Suprapubic skin (tissue), 4 donors: Measurements from ENCODE around the gene GUCA1A. TPM values are rescaled to one million over a fixed set of nuclear protein-coding genes. Genes with fewer than 3 reads are reported as not detected.
"Not testable (repeated sequence)": the region's sequence is repeated elsewhere in the genome, so short reads cannot be mapped to it uniquely, and the experiment has no call there.

ENCODE experiments used
- DNase-seq, 2 donors: peaks; one replicate each; pipeline ENCODE4 v3.0.0-alpha.2; 2019; ENCODE audit warnings: low spot score in 2 of 2
- H3K27ac ChIP-seq: fragments of 200-600 bp; sonication (generic); one replicate; pipeline ENCODE4 v1.5.1; 2019
- H3K27me3 ChIP-seq: fragments of 200-600 bp; sonication (generic); one replicate; pipeline ENCODE4 v1.5.1; 2019
- H3K36me3 ChIP-seq: fragments of 200-600 bp; sonication (generic); one replicate; pipeline ENCODE4 v1.5.1; 2019
- H3K4me1 ChIP-seq: fragments of 200-600 bp; sonication (generic); one replicate; pipeline ENCODE4 v1.5.1; 2019
- H3K4me3 ChIP-seq: fragments of 200-600 bp; sonication (generic); one replicate; pipeline ENCODE4 v1.5.1; 2019; ENCODE audit warnings: mild to moderate bottlenecking
- H3K9me3 ChIP-seq: fragments of 200-600 bp; sonication (generic); one replicate; pipeline ENCODE4 v1.5.1; 2019
- EP300 ChIP-seq: sonication (generic); formaldehyde crosslinking; IDR thresholded peaks from one replicate; pipeline ENCODE4 v1.6.1; 2017; ENCODE audit warnings: antibody characterized with exemption
- POLR2A ChIP-seq, 2 donors: fragments of 450-650 bp; IDR thresholded peaks; one replicate each; pipeline ENCODE4 v1.6.1; 2017; ENCODE audit warnings: antibody characterized with exemption in 2 of 2, mild to moderate bottlenecking in 2 of 2, moderate library complexity in 2 of 2
- POLR2AphosphoS5 ChIP-seq, 3 donors: sonication (generic); formaldehyde crosslinking; IDR thresholded peaks; one replicate each; pipeline ENCODE4 v1.6.1; 2017; ENCODE audit warnings: antibody characterized with exemption in 3 of 3
- WGBS: methylation state at CpG from one replicate; pipeline ENCODE4 v1.1.5; 2018; 5-methylcytosine and 5-hydroxymethylcytosine counted together
- total RNA-seq, 4 donors: library from RNA; depleted of rRNA; stranded (reverse); fragments of >200 nt; gene quantifications; one replicate each; pipeline ENCODE4 v1.1.0, GENCODE V29; 2016
- TF ChIP-seq, protein P1 (sequence below), 2 donors: fragments of 200-600 bp in 1 of 2; fragments of 450-650 bp in 1 of 2; sonication (generic) in 1 of 2; IDR thresholded peaks; one replicate each; pipeline ENCODE4 v1.5.1; 2016 to 2019; ENCODE audit warnings: antibody characterized with exemption in 2 of 2, mild to moderate bottlenecking in 1 of 2, moderate library complexity in 1 of 2

Gene GUCA1A
- total RNA-seq, 4 donors from 2014 or later = 0.76 TPM; not detected in 3

DNA sequence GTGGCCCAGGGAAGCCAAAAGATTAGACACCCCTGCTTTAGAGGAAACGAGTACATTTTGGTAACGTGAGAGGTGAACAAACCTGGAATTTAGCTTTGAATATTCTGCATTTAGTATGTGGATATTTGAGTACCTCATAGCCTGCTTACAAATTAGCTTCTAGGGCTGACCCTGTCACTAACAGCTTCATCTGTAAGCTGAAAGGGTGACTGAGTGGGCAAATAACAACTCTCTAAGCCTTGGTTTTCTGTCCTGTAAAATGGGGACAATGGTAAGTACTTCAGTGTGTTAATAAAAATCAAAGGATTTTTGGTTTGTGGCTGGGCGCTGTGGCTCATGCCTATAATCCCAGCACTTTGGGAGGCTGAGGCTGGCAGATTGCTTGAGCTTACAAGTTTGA lies 30.0 kb downstream of the GUCA1A start:
- TF ChIP-seq, protein P1, sequence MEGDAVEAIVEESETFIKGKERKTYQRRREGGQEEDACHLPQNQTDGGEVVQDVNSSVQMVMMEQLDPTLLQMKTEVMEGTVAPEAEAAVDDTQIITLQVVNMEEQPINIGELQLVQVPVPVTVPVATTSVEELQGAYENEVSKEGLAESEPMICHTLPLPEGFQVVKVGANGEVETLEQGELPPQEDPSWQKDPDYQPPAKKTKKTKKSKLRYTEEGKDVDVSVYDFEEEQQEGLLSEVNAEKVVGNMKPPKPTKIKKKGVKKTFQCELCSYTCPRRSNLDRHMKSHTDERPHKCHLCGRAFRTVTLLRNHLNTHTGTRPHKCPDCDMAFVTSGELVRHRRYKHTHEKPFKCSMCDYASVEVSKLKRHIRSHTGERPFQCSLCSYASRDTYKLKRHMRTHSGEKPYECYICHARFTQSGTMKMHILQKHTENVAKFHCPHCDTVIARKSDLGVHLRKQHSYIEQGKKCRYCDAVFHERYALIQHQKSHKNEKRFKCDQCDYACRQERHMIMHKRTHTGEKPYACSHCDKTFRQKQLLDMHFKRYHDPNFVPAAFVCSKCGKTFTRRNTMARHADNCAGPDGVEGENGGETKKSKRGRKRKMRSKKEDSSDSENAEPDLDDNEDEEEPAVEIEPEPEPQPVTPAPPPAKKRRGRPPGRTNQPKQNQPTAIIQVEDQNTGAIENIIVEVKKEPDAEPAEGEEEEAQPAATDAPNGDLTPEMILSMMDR (IDR thresholded peaks at IDR 0.05) = no peak
- no peak for TF ChIP-seq POLR2AphosphoS5 (IDR thresholded peaks at IDR 0.05)
- no peak for TF ChIP-seq EP300
- TF ChIP-seq POLR2A (IDR thresholded peaks at IDR 0.05) = no peak
- Histone ChIP-seq H3K9me3 (no peaks in the 10 kb centered on the region), H3K27ac (no peak overlapping the region), H3K27me3 (no peaks in the 10 kb centered on the region), H3K36me3 (peaks cover 37% of the 10 kb centered on the region), H3K4me3 (no peak overlapping the region), H3K4me1 (no peaks in the 10 kb centered on the region)
- no peak for DNase-seq
- 89% methylated on average over 3 of the region's 3 CpGs for WGBS

DNA sequence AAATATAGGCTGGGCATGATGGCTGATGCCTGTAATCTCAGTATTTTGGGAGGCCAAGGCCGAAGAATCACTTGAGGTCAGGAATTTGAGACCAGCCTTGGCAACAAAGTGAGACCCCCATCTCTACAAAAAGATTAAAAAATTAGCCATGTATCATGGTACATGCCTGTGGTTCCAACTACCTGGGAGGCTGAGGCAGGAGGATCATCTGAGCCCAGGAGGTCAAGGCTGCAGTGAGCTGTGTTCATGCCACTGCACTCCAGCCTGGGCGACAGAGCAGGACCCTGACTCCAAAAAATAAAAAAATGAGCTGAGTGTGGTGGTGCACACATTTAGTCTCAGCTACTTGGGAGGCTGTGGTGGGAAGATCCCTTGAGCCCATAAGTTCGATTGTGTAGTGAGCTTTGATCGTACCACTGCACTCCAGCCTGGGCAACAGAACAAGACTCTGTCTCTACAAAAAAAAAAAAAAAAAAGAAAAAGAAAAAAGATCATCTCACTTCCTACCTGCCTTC lies 31.7 kb downstream of the GUCA1A start:
- no peaks in the 10 kb centered on the region for H3K27me3 ChIP-seq
- H3K4me1 ChIP-seq = no peaks in the 10 kb centered on the region
- peaks cover 54% of the 10 kb centered on the region for H3K36me3 ChIP-seq
- H3K9me3 ChIP-seq = no peaks in the 10 kb centered on the region
- WGBS = 94% methylated on average over 4 of the region's 4 CpGs
- no peak overlapping the region for H3K27ac ChIP-seq
- no peak overlapping the region for H3K4me3 ChIP-seq
- DNase-seq = no peak
- TF ChIP-seq POLR2A (IDR thresholded peaks at IDR 0.05) (no peak), POLR2AphosphoS5 (IDR thresholded peaks at IDR 0.05) (no peak), EP300 (no peak)
- TF ChIP-seq, protein P1 (IDR thresholded peaks at IDR 0.05) = no peak

DNA sequence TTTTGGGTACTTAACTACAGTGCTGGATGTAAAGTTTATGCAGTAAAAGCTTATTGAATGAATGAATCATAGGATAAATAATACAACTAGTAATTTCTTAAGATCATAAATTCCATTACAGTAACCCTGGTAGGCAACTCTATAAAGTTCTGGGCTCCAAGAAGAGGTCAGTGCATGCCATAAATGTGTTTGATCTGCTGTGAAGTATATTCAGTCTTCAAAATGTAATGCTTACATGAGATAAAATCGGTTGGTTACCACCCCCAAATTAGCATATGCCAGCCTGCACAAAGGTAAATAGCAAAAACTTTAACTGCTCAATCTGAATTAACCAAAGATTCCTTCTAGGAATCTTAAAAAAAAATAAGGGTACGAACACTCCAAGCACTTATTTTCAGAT lies 34.4 kb downstream of the GUCA1A start:
- DNase-seq, H3K4me3 ChIP-seq, H3K4me1 ChIP-seq, H3K27me3 ChIP-seq, H3K27ac ChIP-seq, H3K9me3 ChIP-seq: not testable (repeated sequence)
- H3K36me3 ChIP-seq = peaks cover 72% of the 10 kb centered on the region
- WGBS = 84% methylated on average over 2 of the region's 2 CpGs

DNA sequence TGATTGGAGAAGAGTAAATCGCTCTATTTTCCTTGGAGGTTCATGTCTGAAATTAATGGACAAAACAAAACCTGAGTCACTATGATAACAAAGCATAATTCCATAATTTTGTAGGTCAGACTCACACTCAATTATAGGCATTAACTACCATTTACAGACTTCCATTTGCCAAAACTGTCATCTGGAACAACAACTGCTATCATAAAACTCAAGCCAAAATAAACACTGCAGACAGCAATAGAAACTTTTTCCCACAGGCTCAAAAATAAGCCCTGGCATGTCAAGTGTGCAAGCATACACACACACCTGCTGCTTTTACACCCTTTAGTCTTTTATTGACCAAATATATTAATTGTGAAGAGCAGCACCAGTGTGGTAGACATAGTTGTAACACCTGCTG lies 37.4 kb downstream of the GUCA1A start:
- TF ChIP-seq, protein P1 (IDR thresholded peaks at IDR 0.05) = no peak
- no peak for TF ChIP-seq POLR2A (IDR thresholded peaks at IDR 0.05)
- no peak for TF ChIP-seq POLR2AphosphoS5 (IDR thresholded peaks at IDR 0.05)
- no peak for TF ChIP-seq EP300
- Histone ChIP-seq H3K4me1 (peaks cover 5% of the 10 kb centered on the region), H3K9me3 (no peaks in the 10 kb centered on the region), H3K4me3 (no peak overlapping the region), H3K27ac (no peak overlapping the region), H3K36me3 (peaks cover 74% of the 10 kb centered on the region), H3K27me3 (no peaks in the 10 kb centered on the region)
- 79% methylated on average over 1 of the region's 1 CpG for WGBS
- no peak for DNase-seq

DNA sequence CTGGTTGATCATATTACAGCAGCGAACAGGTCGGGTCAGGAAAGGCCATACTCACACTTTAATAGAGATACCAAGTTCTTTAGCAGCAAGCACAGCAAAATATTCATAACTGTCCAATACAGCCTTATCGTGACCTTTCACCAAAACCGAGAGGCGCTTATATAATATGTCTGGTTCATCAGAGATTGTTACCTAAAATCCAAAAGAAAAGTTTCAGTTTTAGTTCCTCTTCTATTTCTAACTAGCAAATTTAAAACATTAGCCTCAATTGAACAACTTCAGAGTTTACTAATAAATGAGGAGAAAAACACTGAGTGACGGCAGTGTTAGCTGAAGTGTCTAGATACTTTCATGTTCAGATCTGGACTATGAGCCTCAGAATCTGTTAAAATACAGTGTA lies 38.6 kb downstream of the GUCA1A start:
- Histone ChIP-seq H3K9me3 (no peaks in the 10 kb centered on the region), H3K27me3 (no peaks in the 10 kb centered on the region), H3K4me3 (no peak overlapping the region), H3K27ac (no peak overlapping the region), H3K36me3 (peaks cover 64% of the 10 kb centered on the region), H3K4me1 (peaks cover 13% of the 10 kb centered on the region)
- WGBS = 92% methylated on average over 6 of the region's 6 CpGs
- TF ChIP-seq EP300 = no peak
- TF ChIP-seq, protein P1 (IDR thresholded peaks at IDR 0.05) = no peak
- no peak for TF ChIP-seq POLR2A (IDR thresholded peaks at IDR 0.05)
- TF ChIP-seq POLR2AphosphoS5 (IDR thresholded peaks at IDR 0.05) = no peak
- DNase-seq = no peak

DNA sequence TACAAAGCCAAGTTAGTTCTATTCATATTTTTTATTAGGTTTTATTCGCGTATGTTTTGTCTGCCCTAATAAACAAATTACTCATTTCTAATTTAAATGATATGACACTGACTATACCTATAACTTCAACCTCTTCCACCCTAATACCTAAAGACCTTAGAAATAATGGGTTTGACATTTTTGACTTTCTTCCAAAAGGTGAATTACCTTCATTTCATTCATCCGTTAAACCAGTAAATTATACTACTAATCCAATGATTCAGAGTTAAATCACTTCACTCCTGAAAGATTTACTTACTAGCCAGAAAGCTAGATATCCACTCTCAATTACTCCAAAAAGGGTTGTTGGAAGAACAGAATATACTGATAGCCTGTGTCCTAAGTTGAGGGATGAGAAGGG lies 39.3 kb downstream of the GUCA1A start:
- Histone ChIP-seq H3K4me3 (no peak overlapping the region), H3K27ac (no peak overlapping the region), H3K9me3 (no peaks in the 10 kb centered on the region), H3K4me1 (peaks cover 18% of the 10 kb centered on the region), H3K27me3 (no peaks in the 10 kb centered on the region), H3K36me3 (peaks cover 57% of the 10 kb centered on the region)
- WGBS = 61% methylated on average over 3 of the region's 3 CpGs
- TF ChIP-seq POLR2AphosphoS5 (IDR thresholded peaks at IDR 0.05) (no peak), POLR2A (IDR thresholded peaks at IDR 0.05) (no peak), EP300 (no peak)
- TF ChIP-seq, protein P1 (IDR thresholded peaks at IDR 0.05) = no peak
- DNase-seq = no peak

DNA sequence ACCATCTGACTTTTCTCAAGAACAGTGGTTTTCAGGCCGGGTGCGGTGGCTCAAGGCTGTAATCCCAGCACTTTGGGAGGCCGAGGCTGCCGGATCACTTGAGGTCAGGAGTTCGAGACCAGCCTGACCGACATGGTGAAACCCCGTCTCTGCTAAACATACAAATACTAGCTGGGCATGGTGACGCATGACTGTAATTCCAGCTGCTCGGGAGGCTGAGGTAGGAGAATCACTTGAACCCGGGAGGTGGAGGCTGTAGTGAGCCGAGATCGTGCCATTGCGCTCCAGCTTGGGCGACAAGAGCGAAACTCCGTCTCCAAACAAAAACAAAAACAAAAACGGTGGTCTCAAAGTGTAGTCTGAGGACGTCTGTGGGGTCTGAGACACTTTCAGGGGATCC lies 43.3 kb downstream of the GUCA1A start:
- H3K9me3 ChIP-seq, DNase-seq, H3K27ac ChIP-seq, H3K27me3 ChIP-seq: not testable (repeated sequence)
- Histone ChIP-seq H3K4me1 (peaks cover 31% of the 10 kb centered on the region), H3K4me3 (peak overlapping the region; percentile 78), H3K36me3 (peaks cover 21% of the 10 kb centered on the region)
- 84% methylated on average over 18 of the region's 18 CpGs for WGBS
